Endothelial cell of umbilical vein (primary cell): ENCODE results near the gene SEMA7A. TPM values are rescaled to one million over a fixed set of nuclear protein-coding genes. Genes with fewer than 3 reads are reported as not detected.

Source experiments
- BruUV-seq: library from RNA; stranded (reverse); fragments of 400-500 nt; replicated peaks from 2 replicates; lab custom pipeline; 2021; lab: Mats Ljungman, UMichigan
- CTCF ChIA-PET: fragments of 300-600, 350-600 bp; sonication (Branson Sonifier 250); formaldehyde crosslinking; loops from one replicate; lab custom pipeline; 2021; ENCODE audit warnings: antibody characterized with exemption, inconsistent platforms; lab: Charles Lee
- POLR2A ChIA-PET: fragments of 300-600, 350-600 bp; sonication (Branson Sonifier 250); formaldehyde crosslinking; loops from one replicate; lab custom pipeline; 2021; ENCODE audit warnings: antibody characterized with exemption, inconsistent platforms; lab: Charles Lee
- DNase-seq: peaks from one replicate; pipeline ENCODE4 v3.0.0-alpha.2; 2011; ENCODE audit warnings: low read depth, low spot score
- FAIRE-seq: peaks from 2 replicates; lab custom pipeline; 2011; peaks lifted over from hg19 to GRCh38; lab: Jason Lieb, UNC
- H2AFZ ChIP-seq: 2 replicates; pipeline ENCODE4 v1.6.0; 2012; ENCODE audit warnings: low read depth, low read length, control low read depth, inconsistent platforms
- H3K27ac ChIP-seq: 2 replicates; pipeline ENCODE4 v1.5.1; 2011; ENCODE audit warnings: low read depth, mild to moderate bottlenecking, control low read depth, low read length, moderate library complexity; ENCODE audit not compliant: insufficient read depth
- H3K27me3 ChIP-seq, 2 experiments: 2 replicates each; pipeline versions ENCODE4 v1.6.0 to v1.6.1; 2011; ENCODE audit warnings: low read length in 2 of 2, mixed read lengths in 1 of 2; ENCODE audit not compliant: control insufficient read depth in 2 of 2, insufficient read depth in 2 of 2
- H3K36me3 ChIP-seq, 2 experiments: 2 replicates in 1 of 2; 3 replicates in 1 of 2; pipeline ENCODE4 v1.5.1; 2011; ENCODE audit warnings: low read length in 2 of 2, mild to moderate bottlenecking in 1 of 2, moderate library complexity in 1 of 2; ENCODE audit not compliant: control insufficient read depth in 2 of 2, insufficient read depth in 2 of 2; ENCODE audit errors: extremely low read depth in 1 of 2
- H3K4me1 ChIP-seq: 3 replicates; pipeline ENCODE4 v1.5.1; 2011; ENCODE audit warnings: mild to moderate bottlenecking, low read length; ENCODE audit not compliant: control insufficient read depth, insufficient read depth; ENCODE audit errors: extremely low read depth
- H3K4me2 ChIP-seq: 2 replicates; pipeline ENCODE4 v1.6.1; 2011; ENCODE audit warnings: low read length, control low read depth, mixed read lengths; ENCODE audit not compliant: insufficient read depth
- H3K4me3 ChIP-seq, 3 experiments: fragments of 200-600 bp in 1 of 3; sonication (generic), shearing (Covaris generic) in 1 of 3; replicated peaks in 1 of 3; 2 replicates each; pipeline ENCODE4 v1.5.1; 2011 to 2016; ENCODE audit warnings: control low read depth in 3 of 3, low read length in 3 of 3, mild to moderate bottlenecking in 2 of 3, inconsistent platforms in 1 of 3, low read depth in 1 of 3, moderate library complexity in 1 of 3; ENCODE audit not compliant: insufficient read depth in 1 of 3
- H3K79me2 ChIP-seq: 2 replicates; pipeline ENCODE4 v1.6.0; 2012; ENCODE audit warnings: low read length, inconsistent platforms; ENCODE audit not compliant: control insufficient read depth, insufficient read depth
- H3K9ac ChIP-seq: replicated peaks from 2 replicates; pipeline ENCODE3; 2011; ENCODE audit warnings: low read length, control low read depth; ENCODE audit not compliant: insufficient read depth; ENCODE audit errors: extremely low read depth
- H3K9me1 ChIP-seq: replicated peaks from 3 replicates; pipeline ENCODE4 v1.6.0; 2011; ENCODE audit warnings: mild to moderate bottlenecking, low read length; ENCODE audit not compliant: control insufficient read depth, insufficient read depth; ENCODE audit errors: extremely low read depth
- H3K9me3 ChIP-seq: replicated peaks from 2 replicates; pipeline ENCODE4 v1.5.1; 2012; ENCODE audit warnings: low read length, inconsistent platforms; ENCODE audit not compliant: control insufficient read depth, insufficient read depth
- H4K20me1 ChIP-seq: replicated peaks from 2 replicates; pipeline ENCODE3; 2011; ENCODE audit warnings: mild to moderate bottlenecking, low read length; ENCODE audit not compliant: control insufficient read depth, insufficient read depth; ENCODE audit errors: extremely low read depth
- CTCF ChIP-seq, 2 donors: IDR thresholded peaks; 1 replicate in 1 of 2; 2 replicates in 1 of 2; pipeline ENCODE4 v1.5.1; 2011; ENCODE audit warnings: low read length in 2 of 2, mild to moderate bottlenecking in 2 of 2, moderate library complexity in 2 of 2, control low read depth in 1 of 2, inconsistent platforms in 1 of 2, low read depth in 1 of 2; ENCODE audit not compliant: insufficient read depth in 1 of 2; ENCODE audit errors: extremely low read depth in 1 of 2
- EZH2 ChIP-seq: IDR thresholded peaks from 2 replicates; pipeline ENCODE4 v1.6.1; 2012; ENCODE audit warnings: borderline replicate concordance, low read depth, mild to moderate bottlenecking, moderate library complexity, low read length, inconsistent platforms; ENCODE audit not compliant: severe bottlenecking
- FOS ChIP-seq: IDR thresholded peaks from 2 replicates; pipeline ENCODE4 v1.6.1; 2011; ENCODE audit warnings: mild to moderate bottlenecking, low read length, moderate library complexity, borderline replicate concordance; ENCODE audit not compliant: insufficient read depth
- GATA2 ChIP-seq: IDR thresholded peaks from 2 replicates; pipeline ENCODE4 v1.7.0; 2011; ENCODE audit warnings: low read depth, mild to moderate bottlenecking, moderate library complexity, mixed read lengths, low read length; ENCODE audit not compliant: insufficient read length, insufficient read depth
- JUN ChIP-seq: IDR thresholded peaks from 2 replicates; pipeline ENCODE4 v1.6.1; 2011; ENCODE audit warnings: borderline replicate concordance, low read depth; ENCODE audit not compliant: insufficient read length, insufficient read depth
- MAX ChIP-seq: IDR thresholded peaks from 2 replicates; pipeline ENCODE4 v1.6.1; 2011; ENCODE audit not compliant: insufficient read depth, insufficient read length
- MYC ChIP-seq: IDR thresholded peaks from one replicate; pipeline ENCODE4 v1.6.1; 2011; ENCODE audit warnings: mild to moderate bottlenecking, low read depth, low read length
- POLR2A ChIP-seq: IDR thresholded peaks from 2 replicates; pipeline ENCODE4 v1.6.1; 2012; ENCODE audit warnings: low read depth, mild to moderate bottlenecking, control low read depth, low read length
- POLR2AphosphoS5 ChIP-seq: IDR thresholded peaks from 2 replicates; pipeline ENCODE4 v1.6.1; 2012; ENCODE audit warnings: low read depth, mild to moderate bottlenecking, control low read depth, low read length, moderate library complexity; ENCODE audit not compliant: insufficient read depth
- dilution Hi-C: fragments of 300-500 bp; cut with MboI; formaldehyde crosslinking; loops from one replicate; pipeline ENCODE4 v1.15.0; 2019; ENCODE audit warnings: low sequenced_read_pairs; ENCODE audit not compliant: extremely low pct_ligation_motif_present
- intact Hi-C: fragments of 100-400 bp; cut with micrococcal nuclease; formaldehyde crosslinking; loops from one replicate; pipeline ENCODE4 v1.10.0; 2022
- polyA plus RNA-seq, 4 experiments: library from polyadenylated mRNA; depleted of rRNA in 3 of 4; stranded (reverse) in 3 of 4; unstranded in 1 of 4; fragments of >200 nt; gene quantifications; 2 replicates each; pipeline versions ENCODE4 v1.2.1 to v1.2.3, GENCODE V29; 2011 to 2012; ENCODE audit warnings: missing spikeins in 1 of 4
- total RNA-seq: library from RNA; stranded (reverse); gene quantifications from 2 replicates; pipeline ENCODE4 v1.2.3, GENCODE V29; 2021

Gene SEMA7A
- total and polyA plus RNA-seq, 2 donors (not counting 3 experiments of a cell fraction or from before 2014, with no cell fraction given), result 1.7 to 2.0 TPM

- FAIRE-seq (no peak), DNase-seq (no peak)
- intact Hi-C loops (no loop called here), dilution Hi-C loops (no loop called here)
- no peak overlapping the region for H3K4me3 ChIP-seq
- H3K9ac ChIP-seq, result no peak overlapping the region
- H4K20me1 ChIP-seq, result no peaks in the 10 kb centered on the region
- no peak overlapping the region for H3K4me2 ChIP-seq
- CTCF ChIA-PET, result interaction anchor here (0.6 to 1.4 kb wide), 3 partner anchors 8 to 48 kb away, joined by 3 to 4 read pairs (median 3); no protein-coding TSS in a partner anchor
- H3K27me3 ChIP-seq, result peaks cover 26 to 30% of the 10 kb centered on the region in 2 experiments
- H3K27ac ChIP-seq, result no peak overlapping the region
- H3K9me1 ChIP-seq, result no peaks in the 10 kb centered on the region
- no peaks in the 10 kb centered on the region for H3K9me3 ChIP-seq
- no peaks in the 10 kb centered on the region for H3K4me1 ChIP-seq
- no peak overlapping the region for H2AFZ ChIP-seq
- H3K79me2 ChIP-seq, result no peaks in the 10 kb centered on the region
- POLR2A ChIA-PET, result interaction anchor here (0.7 kb wide), 1 partner anchor 57 kb away, joined by 3 read pairs; no protein-coding TSS in a partner anchor
- no TSS peak for BruUV-seq
- TF ChIP-seq MAX (no peak), POLR2AphosphoS5 (no peak), JUN (no peak), POLR2A (no peak), MYC (no peak), GATA2 (no peak), CTCF (IDR thresholded peaks at IDR 0.05; ENCODE audit: extremely low read depth in 1 of 2, insufficient read depth in 1 of 2, low read depth in 1 of 2, low read length in 2 of 2) (no peak), EZH2 (no peak), FOS (no peak)
- H3K36me3 ChIP-seq, result no peaks in the 10 kb centered on the region
These were observed 3.9 kb downstream of the SEMA7A start for GRCh38 chr15:74429781-74430400.
